ENCODE data around the gene ETV3. TPM values are rescaled to one million over a fixed set of nuclear protein-coding genes. Genes with fewer than 3 reads are reported as not detected.

Gene ETV3
- total RNA-seq: 10.7 and 11.9 TPM in 2 replicates

GRCh38 chr1:157138220-157139051 lies at the start of gene ETV3:
ETV3 (minus strand) TSS chr1:157138395; CDS start chr1:157136352, 2,043 bp downstream.

DNA sequence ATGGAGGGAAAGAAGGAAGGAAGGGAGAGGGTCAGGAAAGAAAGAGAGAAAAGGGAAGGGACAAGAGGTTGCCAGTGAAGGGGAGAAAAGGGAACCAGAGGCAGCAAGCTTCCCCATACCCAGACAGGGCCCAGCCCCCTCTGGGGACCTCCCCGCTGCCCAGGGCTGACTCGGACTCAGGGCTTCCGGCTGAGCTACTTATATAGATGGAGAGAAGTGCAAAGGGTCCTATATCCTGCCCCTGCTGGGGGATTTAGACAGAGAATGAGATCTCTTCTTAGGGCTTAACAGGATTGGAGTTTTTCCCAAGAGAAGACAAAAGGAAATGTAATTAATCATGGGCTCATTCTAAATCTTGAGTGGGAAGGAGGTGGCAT lies 38.6 kb downstream of the ETV3 start, which contains the start of gene ETV3L:
Gene ETV3L, minus strand, starts transcription at position 176 of the 377 bp plus-strand sequence. CDS start 285 bp downstream, outside the sequence.

Other genes with a start within 250 kb of the ETV3 start
- gene PEAR1, start 244.7 kb downstream of the ETV3 start, total RNA-seq: 1.1 and 5.7 TPM in 2 replicates
- 0.20 TPM in 1 of 2 replicates, not detected in the other for gene LRRC71, start 217.8 kb downstream of the ETV3 start, total RNA-seq
- gene ARHGEF11, start 92.7 kb downstream of the ETV3 start, total RNA-seq: 24.6 and 34.8 TPM in 2 replicates
- gene ETV3L, start 38.6 kb downstream of the ETV3 start, total RNA-seq: not detected in 2 replicates